IPS-18a (cell line): Measurements from ENCODE around the gene TRAPPC2L.
A peak's percentile ranks its signal among the peaks of the same experiment; 100 is the strongest.

Experiments used
- H3K27ac ChIP-seq: one replicate; pipeline ENCODE4 v1.5.1; 2013; ENCODE audit warnings: low read length
- H3K27me3 ChIP-seq: one replicate; pipeline ENCODE4 v1.6.1; 2013; ENCODE audit warnings: mild to moderate bottlenecking, low read length; ENCODE audit not compliant: control insufficient read depth, insufficient read depth
- H3K36me3 ChIP-seq: one replicate; pipeline ENCODE4 v1.6.1; 2013; ENCODE audit warnings: low read depth, low read length; ENCODE audit not compliant: control insufficient read depth
- H3K4me1 ChIP-seq: one replicate; pipeline ENCODE4 v1.6.1; 2013; ENCODE audit warnings: low read depth, low read length; ENCODE audit not compliant: control insufficient read depth
- H3K4me3 ChIP-seq: one replicate; pipeline ENCODE4 v1.5.1; 2013; ENCODE audit warnings: low read length
- H3K9ac ChIP-seq: one replicate; pipeline ENCODE4 v1.6.1; 2013; ENCODE audit warnings: mild to moderate bottlenecking, low read length, moderate library complexity
- H3K9me3 ChIP-seq: one replicate; pipeline ENCODE4 v1.6.1; 2013; ENCODE audit warnings: low read depth, low read length; ENCODE audit not compliant: control insufficient read depth

Gene TRAPPC2L, protein sequence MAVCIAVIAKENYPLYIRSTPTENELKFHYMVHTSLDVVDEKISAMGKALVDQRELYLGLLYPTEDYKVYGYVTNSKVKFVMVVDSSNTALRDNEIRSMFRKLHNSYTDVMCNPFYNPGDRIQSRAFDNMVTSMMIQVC

GRCh38 chr16:88856828-88857727 lies at the start of gene TRAPPC2L, which contains the start of gene GALNS:
TSS of gene TRAPPC2L (plus strand) at chr16:88857127. CDS start at chr16:88857151, 24 bp downstream.
TSS of gene GALNS (minus strand) at chr16:88856947. CDS start at chr16:88856877, 70 bp downstream.
- H3K36me3 ChIP-seq = peaks cover 22% of the 10 kb centered on the region
- no peak within 1 kb of the TSS for H3K27ac ChIP-seq
- H3K4me3 ChIP-seq = peak within 1 kb of the TSS; percentile 84
- H3K9ac ChIP-seq = peak within 1 kb of the TSS; percentile 63
- no peaks in the 10 kb centered on the region for H3K9me3 ChIP-seq
- H3K27me3 ChIP-seq = no peaks in the 10 kb centered on the region
- H3K4me1 ChIP-seq = peaks cover 8% of the 10 kb centered on the region

GRCh38 chr16:88807142-88807625 lies 49.7 kb upstream of the TRAPPC2L start:
- no peaks in the 10 kb centered on the region for H3K27me3 ChIP-seq
- H3K4me1 ChIP-seq = peaks cover 11% of the 10 kb centered on the region
- peaks cover 53% of the 10 kb centered on the region for H3K36me3 ChIP-seq
- no peak overlapping the region for H3K4me3 ChIP-seq
- H3K9ac ChIP-seq = no peak overlapping the region
- no peak overlapping the region for H3K27ac ChIP-seq
- no peaks in the 10 kb centered on the region for H3K9me3 ChIP-seq

GRCh38 chr16:88807626-88808453 lies 49.1 kb upstream of the TRAPPC2L start:
- Histone ChIP-seq H3K4me3 (no peak overlapping the region), H3K4me1 (peaks cover 11% of the 10 kb centered on the region), H3K9ac (no peak overlapping the region), H3K36me3 (peaks cover 53% of the 10 kb centered on the region), H3K9me3 (no peaks in the 10 kb centered on the region), H3K27ac (no peak overlapping the region), H3K27me3 (no peaks in the 10 kb centered on the region)

DNA sequence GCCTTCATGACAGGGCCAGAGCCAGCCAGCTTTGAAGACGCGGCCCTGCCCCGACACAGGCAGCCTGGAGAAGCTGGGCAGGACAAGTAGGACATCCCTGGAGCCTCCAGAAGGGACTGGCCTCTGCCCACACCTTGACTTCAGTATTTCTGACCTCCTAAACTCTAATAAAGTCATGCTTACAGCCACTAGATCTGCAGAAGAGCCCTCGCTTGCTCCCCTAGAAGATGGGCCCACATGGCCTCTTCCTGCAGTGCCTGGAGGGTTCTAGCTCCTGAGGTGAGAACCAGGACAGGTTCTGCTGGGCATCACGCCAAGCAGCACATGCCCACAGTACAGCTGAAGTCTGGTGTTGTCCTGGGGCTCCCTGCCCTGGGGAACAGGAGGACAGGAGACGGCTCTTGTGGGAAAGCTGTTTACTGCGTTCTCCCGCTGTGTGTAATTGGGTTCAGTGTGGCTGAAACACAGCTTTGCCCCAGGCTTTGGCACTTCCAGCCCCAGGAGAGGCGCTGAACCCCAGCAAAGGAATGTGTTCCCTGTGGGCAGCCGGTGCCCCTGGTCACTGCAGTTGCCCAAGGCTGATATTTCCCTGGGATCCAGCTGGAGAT lies 47.8 kb upstream of the TRAPPC2L start:
- H3K4me3 ChIP-seq = no peak overlapping the region
- H3K36me3 ChIP-seq = peaks cover 53% of the 10 kb centered on the region
- H3K9me3 ChIP-seq = no peaks in the 10 kb centered on the region
- no peak overlapping the region for H3K27ac ChIP-seq
- H3K27me3 ChIP-seq = no peaks in the 10 kb centered on the region
- H3K9ac ChIP-seq = no peak overlapping the region
- H3K4me1 ChIP-seq = peaks cover 11% of the 10 kb centered on the region

DNA sequence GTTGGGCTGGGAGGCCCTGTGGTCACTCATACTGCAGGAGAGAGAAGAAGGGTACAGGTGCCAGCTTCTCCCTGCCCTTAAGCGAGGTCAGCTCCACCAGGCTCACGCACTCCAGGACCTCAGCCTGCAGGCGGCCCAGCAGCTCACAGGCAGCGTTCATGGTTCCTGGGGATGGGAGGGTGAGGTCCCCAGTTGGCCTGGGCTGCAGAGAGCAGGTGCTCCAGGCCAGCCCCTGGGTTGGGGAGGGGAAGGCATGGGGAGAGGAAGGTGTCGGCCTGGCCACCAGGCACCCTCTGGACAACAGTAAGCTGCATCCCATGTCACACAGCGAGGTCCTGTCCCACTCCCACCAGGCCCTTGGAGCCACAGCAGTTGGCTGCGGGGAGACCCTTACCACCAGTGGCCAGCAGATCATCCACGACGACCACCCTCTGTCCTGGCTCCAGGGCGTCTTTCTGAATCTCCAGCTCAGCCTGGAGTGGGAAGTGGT lies 47.2 kb upstream of the TRAPPC2L start:
- H3K9ac ChIP-seq = no peak overlapping the region
- H3K9me3 ChIP-seq = no peaks in the 10 kb centered on the region
- H3K4me1 ChIP-seq = peaks cover 9% of the 10 kb centered on the region
- peaks cover 53% of the 10 kb centered on the region for H3K36me3 ChIP-seq
- no peak overlapping the region for H3K4me3 ChIP-seq
- no peaks in the 10 kb centered on the region for H3K27me3 ChIP-seq
- no peak overlapping the region for H3K27ac ChIP-seq

- Histone ChIP-seq H3K4me1 (peaks cover 7% of the 10 kb centered on the region), H3K27me3 (no peaks in the 10 kb centered on the region), H3K27ac (no peak overlapping the region), H3K9ac (peak overlapping the region; percentile 93), H3K36me3 (peaks cover 47% of the 10 kb centered on the region), H3K4me3 (peak overlapping the region; percentile 87), H3K9me3 (no peaks in the 10 kb centered on the region)
Observed at GRCh38 chr16:88810166-88810911, 46.6 kb upstream of the TRAPPC2L start.

- peak overlapping the region; percentile 39 for H3K27ac ChIP-seq
Observed at GRCh38 chr16:88810912-88811768, 45.8 kb upstream of the TRAPPC2L start.

GRCh38 chr16:88811769-88812512 lies 45.0 kb upstream of the TRAPPC2L start, which contains the start of gene APRT:
TSS of gene APRT (minus strand) at chr16:88811928. CDS start at chr16:88811899, 29 bp downstream.
- Histone ChIP-seq H3K9me3 (no peaks in the 10 kb centered on the region), H3K27me3 (no peaks in the 10 kb centered on the region), H3K4me1 (peaks cover 7% of the 10 kb centered on the region), H3K9ac (peak within 1 kb of the TSS; percentile 93), H3K36me3 (peaks cover 31% of the 10 kb centered on the region), H3K27ac (peak within 1 kb of the TSS; percentile 88), H3K4me3 (peak within 1 kb of the TSS; percentile 87)

More at GRCh38 chr16:88810912-88811768, 45.8 kb upstream of the TRAPPC2L start:
- H3K9me3 ChIP-seq = no peaks in the 10 kb centered on the region
- no peaks in the 10 kb centered on the region for H3K27me3 ChIP-seq
- H3K4me1 ChIP-seq = peaks cover 7% of the 10 kb centered on the region
- peaks cover 39% of the 10 kb centered on the region for H3K36me3 ChIP-seq
- H3K9ac ChIP-seq = peak overlapping the region; percentile 93
- H3K4me3 ChIP-seq = peak overlapping the region; percentile 87

DNA sequence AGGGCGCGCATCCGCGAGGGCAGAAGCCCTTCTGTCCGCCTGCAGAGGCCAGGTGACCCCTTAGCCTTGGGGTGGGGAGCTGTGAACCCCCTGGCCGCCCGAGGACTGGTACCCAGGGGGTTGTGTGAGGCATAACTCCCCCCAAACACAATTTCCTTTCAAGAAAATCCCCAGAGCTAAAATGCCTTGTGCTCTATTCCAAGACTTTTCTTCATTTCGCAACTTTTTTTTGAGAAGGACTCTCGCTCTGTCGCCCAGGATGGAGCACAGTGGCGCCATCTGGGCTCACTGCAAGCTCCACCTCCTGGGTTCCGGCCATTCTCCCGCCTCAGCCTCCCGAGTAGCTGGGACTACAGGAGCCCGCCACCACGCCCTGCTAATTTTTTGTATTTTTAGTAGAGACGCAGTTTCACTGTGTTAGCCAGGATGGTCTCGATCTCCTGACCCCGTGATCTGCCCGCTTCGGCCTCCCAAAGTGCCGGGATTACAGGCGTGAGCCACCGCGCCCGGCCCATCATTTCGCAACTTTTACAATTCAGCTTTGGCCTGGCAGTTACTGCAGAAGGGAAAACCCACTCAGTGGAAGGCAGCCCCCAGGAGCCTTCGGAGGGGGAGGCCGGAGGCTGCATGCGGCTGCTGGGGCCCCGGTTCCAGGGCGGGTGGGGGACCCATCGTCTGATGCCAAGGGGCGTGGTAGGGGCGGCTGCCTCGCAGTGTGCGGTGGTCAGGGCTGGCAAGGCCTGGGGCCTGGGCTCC lies 44.2 kb upstream of the TRAPPC2L start:
- Histone ChIP-seq H3K9ac (peak overlapping the region; percentile 93), H3K27ac (peak overlapping the region; percentile 88)

More for the DNA sequence above, 44.2 kb upstream of the TRAPPC2L start:
- peak overlapping the region; percentile 87 for H3K4me3 ChIP-seq
- no peaks in the 10 kb centered on the region for H3K9me3 ChIP-seq
- H3K4me1 ChIP-seq = peaks cover 7% of the 10 kb centered on the region
- no peaks in the 10 kb centered on the region for H3K27me3 ChIP-seq
- H3K36me3 ChIP-seq = peaks cover 24% of the 10 kb centered on the region
